ENCODE data around the gene DGCR6L.
"Not testable (repeated sequence)": the region's sequence is repeated elsewhere in the genome, so short reads cannot be mapped to it uniquely, and the experiment has no call there.

The DGCR6L gene

DNA sequence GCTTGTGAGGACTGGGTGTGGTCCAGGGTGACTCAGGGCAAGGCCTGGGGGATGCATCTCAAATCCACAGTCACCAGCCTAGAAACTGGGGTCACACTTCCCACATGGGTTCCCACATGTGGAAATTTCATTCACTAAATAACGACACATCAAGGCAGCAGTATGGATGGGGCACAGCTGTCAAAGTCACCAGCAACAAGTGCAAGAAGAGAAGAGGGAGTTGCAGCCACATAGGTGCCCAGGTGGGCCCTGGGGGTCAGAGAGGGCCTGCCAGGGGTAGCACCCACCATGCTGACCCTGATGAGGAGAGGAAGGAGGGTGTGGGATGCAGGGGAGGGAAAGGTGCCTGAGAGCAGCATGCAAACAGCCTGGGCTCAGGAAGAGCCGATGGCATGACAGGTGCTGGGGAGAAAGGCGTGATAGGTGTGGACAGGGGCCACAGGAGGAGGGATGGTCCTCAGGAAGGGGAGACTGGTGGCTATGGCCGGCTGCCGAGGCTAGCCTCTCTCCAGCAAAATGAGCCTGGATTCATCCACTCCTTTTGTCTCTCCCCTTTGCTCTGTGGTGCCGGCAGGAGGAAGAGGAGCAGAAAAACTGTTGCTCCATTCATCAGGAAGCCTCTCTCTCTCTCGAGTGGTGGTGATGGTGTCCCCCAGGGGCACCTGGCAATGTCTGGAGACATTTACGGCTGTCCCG lies 22.3 kb downstream of the DGCR6L start:
- H3K36me3 Mint-ChIP-seq: no peaks in the 10 kb centered on the region
- DNase-seq (ENCODE audit: low spot score in 2 of 2): no peak
- no peak for ATAC-seq (ENCODE audit: low read depth)
- H3K4me3 Mint-ChIP-seq: peak overlapping the region; percentile 86
- no peaks in the 10 kb centered on the region for H3K27me3 Mint-ChIP-seq
- H3K9me3 Mint-ChIP-seq: no peaks in the 10 kb centered on the region
- H3K27ac Mint-ChIP-seq: peak overlapping the region; percentile 56
- H3K4me1 Mint-ChIP-seq: peaks cover 7% of the 10 kb centered on the region

DNA sequence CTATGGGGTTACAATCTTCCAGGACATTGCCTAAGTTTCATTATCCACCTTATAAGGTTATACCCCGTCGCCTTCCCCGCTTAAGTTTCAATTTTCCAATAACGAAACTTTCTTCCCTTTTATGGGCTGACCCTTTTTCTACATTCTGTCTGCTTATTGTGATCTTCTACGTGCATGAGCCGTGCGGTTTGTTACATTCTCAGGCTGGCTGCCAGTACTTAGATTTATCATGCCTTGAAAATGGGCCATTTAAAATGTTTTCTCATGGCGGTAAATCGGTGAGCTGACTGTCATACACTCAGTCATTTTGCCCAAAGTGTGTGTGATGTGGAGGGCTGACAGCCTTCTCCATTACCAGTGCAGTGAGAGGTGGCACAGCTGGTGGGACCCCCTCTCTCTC lies 23.3 kb downstream of the DGCR6L start:
- H3K27ac Mint-ChIP-seq: no peak overlapping the region
- H3K4me3 Mint-ChIP-seq: no peak overlapping the region

GRCh38 chr22:20295262-20296064 lies 24.4 kb downstream of the DGCR6L start:
- ATAC-seq (ENCODE audit: low read depth): no peak
- Mint-ChIP-seq H3K27ac (no peak overlapping the region), H3K4me3 (no peak overlapping the region), H3K27me3 (peaks cover 3% of the 10 kb centered on the region), H3K9me3 (no peaks in the 10 kb centered on the region), H3K4me1 (peaks cover 7% of the 10 kb centered on the region), H3K36me3 (no peaks in the 10 kb centered on the region)
- no peak for DNase-seq (ENCODE audit: low spot score in 2 of 2)

More for the DNA sequence above, 23.3 kb downstream of the DGCR6L start:
- DNase-seq (ENCODE audit: low spot score in 2 of 2) (no peak), ATAC-seq (ENCODE audit: low read depth) (no peak)
- no peaks in the 10 kb centered on the region for H3K9me3 Mint-ChIP-seq
- no peaks in the 10 kb centered on the region for H3K36me3 Mint-ChIP-seq
- H3K27me3 Mint-ChIP-seq: peaks cover 1% of the 10 kb centered on the region
- H3K4me1 Mint-ChIP-seq: peaks cover 7% of the 10 kb centered on the region

DNA sequence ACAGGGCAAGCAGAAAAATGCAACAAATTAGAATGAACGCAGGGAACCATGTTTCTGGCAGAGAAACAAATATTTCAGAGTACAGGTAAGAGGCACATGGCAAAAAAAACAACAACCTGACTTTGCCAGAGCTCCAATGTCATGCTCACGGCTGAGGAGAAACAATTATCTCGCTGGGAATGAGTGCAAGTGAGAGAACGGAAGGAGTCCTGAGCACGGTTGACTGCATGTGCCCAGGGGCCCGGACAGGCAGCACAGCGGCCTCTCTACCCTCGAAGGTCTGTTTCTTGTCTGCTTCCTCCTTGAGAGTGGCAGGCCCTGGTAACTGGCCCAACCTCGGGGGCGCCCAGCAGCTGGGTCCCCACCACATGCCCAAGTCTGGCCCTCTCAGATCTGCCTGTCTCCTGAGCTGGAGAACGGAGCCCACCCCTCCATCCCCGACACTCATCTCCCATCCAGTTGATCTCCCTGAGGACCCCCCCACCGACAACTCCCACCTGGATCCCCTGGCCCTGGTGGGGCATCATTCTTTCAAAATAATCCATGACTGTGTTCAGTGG lies 27.1 kb downstream of the DGCR6L start:
- no peaks in the 10 kb centered on the region for H3K9me3 Mint-ChIP-seq
- H3K4me1 Mint-ChIP-seq: peaks cover 3% of the 10 kb centered on the region
- H3K27me3 Mint-ChIP-seq: peaks cover 3% of the 10 kb centered on the region
- H3K4me3 Mint-ChIP-seq: no peak overlapping the region
- no peaks in the 10 kb centered on the region for H3K36me3 Mint-ChIP-seq
- no peak for DNase-seq (ENCODE audit: low spot score in 2 of 2)
- ATAC-seq (ENCODE audit: low read depth): no peak
- no peak overlapping the region for H3K27ac Mint-ChIP-seq

GRCh38 chr22:20292108-20292507 lies 27.8 kb downstream of the DGCR6L start:
- Mint-ChIP-seq H3K4me3 (no peak overlapping the region), H3K36me3 (no peaks in the 10 kb centered on the region), H3K27ac (no peak overlapping the region), H3K4me1 (no peaks in the 10 kb centered on the region), H3K27me3 (peaks cover 3% of the 10 kb centered on the region), H3K9me3 (no peaks in the 10 kb centered on the region)
- DNase-seq (ENCODE audit: low spot score in 2 of 2) (no peak), ATAC-seq (ENCODE audit: low read depth) (no peak)

GRCh38 chr22:20291604-20292063 lies 28.2 kb downstream of the DGCR6L start:
- DNase-seq (ENCODE audit: low spot score in 2 of 2) (no peak), ATAC-seq (ENCODE audit: low read depth) (no peak)
- Mint-ChIP-seq H3K9me3 (no peaks in the 10 kb centered on the region), H3K27me3 (peaks cover 6% of the 10 kb centered on the region), H3K4me1 (peaks cover 5% of the 10 kb centered on the region), H3K27ac (no peak overlapping the region), H3K36me3 (no peaks in the 10 kb centered on the region), H3K4me3 (no peak overlapping the region)

GRCh38 chr22:20291249-20291586 lies 28.6 kb downstream of the DGCR6L start:
- no peaks in the 10 kb centered on the region for H3K9me3 Mint-ChIP-seq
- peaks cover 5% of the 10 kb centered on the region for H3K4me1 Mint-ChIP-seq
- no peak overlapping the region for H3K4me3 Mint-ChIP-seq
- H3K27me3 Mint-ChIP-seq: peaks cover 7% of the 10 kb centered on the region
- H3K36me3 Mint-ChIP-seq: no peaks in the 10 kb centered on the region
- no peak overlapping the region for H3K27ac Mint-ChIP-seq
- DNase-seq (ENCODE audit: low spot score in 2 of 2) (no peak), ATAC-seq (ENCODE audit: low read depth) (no peak)

- Mint-ChIP-seq H3K27me3 (peaks cover 7% of the 10 kb centered on the region), H3K27ac (no peak overlapping the region), H3K4me3 (no peak overlapping the region)
These were observed 29.1 kb downstream of the DGCR6L start for GRCh38 chr22:20290578-20291248.

GRCh38 chr22:20290045-20290392 lies 29.8 kb downstream of the DGCR6L start:
- Mint-ChIP-seq H3K9me3 (no peaks in the 10 kb centered on the region), H3K27ac (no peak overlapping the region), H3K36me3 (no peaks in the 10 kb centered on the region), H3K4me3 (no peak overlapping the region), H3K4me1 (peaks cover 5% of the 10 kb centered on the region), H3K27me3 (peaks cover 7% of the 10 kb centered on the region)
- DNase-seq (ENCODE audit: low spot score in 2 of 2) (no peak), ATAC-seq (ENCODE audit: low read depth) (no peak)

More at GRCh38 chr22:20290578-20291248, 29.1 kb downstream of the DGCR6L start:
- Mint-ChIP-seq H3K4me1 (peaks cover 5% of the 10 kb centered on the region), H3K36me3 (no peaks in the 10 kb centered on the region), H3K9me3 (no peaks in the 10 kb centered on the region)
- DNase-seq (ENCODE audit: low spot score in 2 of 2) (no peak), ATAC-seq (ENCODE audit: low read depth) (no peak)

- H3K27me3 Mint-ChIP-seq; H3K4me1 Mint-ChIP-seq; H3K9me3 Mint-ChIP-seq; H3K4me3 Mint-ChIP-seq; DNase-seq (ENCODE audit: low spot score in 2 of 2); ATAC-seq (ENCODE audit: low read depth); H3K27ac Mint-ChIP-seq; H3K36me3 Mint-ChIP-seq: not testable (repeated sequence)
These were observed 30.4 kb downstream of the DGCR6L start for GRCh38 chr22:20289182-20290044.

- ATAC-seq (ENCODE audit: low read depth): not testable (repeated sequence)
These were observed 33.0 kb downstream of the DGCR6L start for GRCh38 chr22:20286784-20287423.

DNA sequence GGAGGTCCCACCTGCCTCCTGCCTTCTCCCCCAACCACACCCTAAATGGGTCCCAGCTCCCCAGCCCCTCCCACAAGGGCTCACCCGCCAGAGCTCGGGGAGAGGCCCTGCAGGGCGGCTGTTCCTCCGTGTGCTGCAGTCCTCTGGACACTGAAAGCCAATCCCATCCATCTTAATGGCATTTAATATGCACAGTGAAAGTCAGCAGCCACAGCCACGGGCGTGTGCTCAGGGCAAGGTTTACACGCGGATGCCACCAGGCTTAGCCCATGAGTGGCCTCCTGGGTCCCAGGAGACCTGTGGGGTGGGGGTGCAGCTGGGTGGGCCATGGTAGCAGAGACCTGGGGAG lies 33.6 kb downstream of the DGCR6L start:
- not testable (repeated sequence) for H3K9me3 Mint-ChIP-seq; H3K36me3 Mint-ChIP-seq; ATAC-seq (ENCODE audit: low read depth); H3K27ac Mint-ChIP-seq; DNase-seq (ENCODE audit: low spot score in 2 of 2); H3K27me3 Mint-ChIP-seq; H3K4me1 Mint-ChIP-seq; H3K4me3 Mint-ChIP-seq

More at GRCh38 chr22:20286784-20287423, 33.0 kb downstream of the DGCR6L start:
- not testable (repeated sequence) for H3K4me1 Mint-ChIP-seq; DNase-seq (ENCODE audit: low spot score in 2 of 2); H3K27ac Mint-ChIP-seq; H3K4me3 Mint-ChIP-seq; H3K9me3 Mint-ChIP-seq; H3K36me3 Mint-ChIP-seq
- peaks cover 11% of the 10 kb centered on the region for H3K27me3 Mint-ChIP-seq

All from memory B cell (primary cell).